IMR-90 (cell line): ENCODE measurements around the gene ENO2. TPM values are rescaled to one million over a fixed set of nuclear protein-coding genes. Genes with fewer than 3 reads are reported as not detected.
"Not testable (repeated sequence)": the region's sequence is repeated elsewhere in the genome, so short reads cannot be mapped to it uniquely, and the experiment has no call there.

Experiments
- ATAC-seq: fragments of 200-7000 bp; cut with Tn5 transposase; 2 replicates; pipeline ENCODE4 v1.9.1; 2020; ENCODE audit warnings: low read depth, mild to moderate bottlenecking, moderate library complexity
- BruUV-seq: library from RNA; stranded (reverse); fragments of 400-500 nt; replicated peaks from 2 replicates; lab custom pipeline; 2021; lab: Mats Ljungman, UMichigan
- CTCF ChIA-PET: fragments of 300-600 bp; formaldehyde crosslinking; extraction: SDS; loops from one replicate; lab custom pipeline; 2021; ENCODE audit warnings: antibody characterized with exemption; lab: Yijun Ruan, JAX
- POLR2A ChIA-PET: fragments of 300-600 bp; sonication (Branson Sonifier 250); formaldehyde crosslinking; loops from one replicate; lab custom pipeline; 2022; ENCODE audit warnings: antibody characterized with exemption; ENCODE audit not compliant: unreplicated experiment; lab: Charles Lee
- DNase-seq: peaks from one replicate; pipeline ENCODE4 v3.0.0; 2013
- H2AFZ ChIP-seq: replicated peaks from 2 replicates; pipeline ENCODE3; 2013; ENCODE audit warnings: low read length, mild to moderate bottlenecking; ENCODE audit not compliant: poor library complexity
- H2AK5ac ChIP-seq: 2 replicates; pipeline ENCODE4 v1.6.1; 2013; ENCODE audit warnings: low read depth, low read length, inconsistent platforms
- H2AK9ac ChIP-seq: replicated peaks from 2 replicates; pipeline ENCODE3; 2013; ENCODE audit warnings: mild to moderate bottlenecking, low read depth, low read length, moderate library complexity; ENCODE audit not compliant: poor library complexity
- H2BK120ac ChIP-seq: 2 replicates; pipeline ENCODE4 v1.6.1; 2013; ENCODE audit warnings: low read depth, low read length, inconsistent platforms
- H2BK15ac ChIP-seq: 3 replicates; pipeline ENCODE4 v1.6.1; 2013; ENCODE audit warnings: low read depth, low read length, inconsistent platforms
- H2BK20ac ChIP-seq: 2 replicates; pipeline ENCODE4 v1.6.1; 2013; ENCODE audit warnings: low read depth, mild to moderate bottlenecking, inconsistent platforms, low read length, moderate library complexity
- H2BK5ac ChIP-seq: 2 replicates; pipeline ENCODE4 v1.6.1; 2013; ENCODE audit warnings: mild to moderate bottlenecking, low read depth, low read length, inconsistent platforms; ENCODE audit not compliant: poor library complexity, severe bottlenecking
- H3K14ac ChIP-seq: replicated peaks from 2 replicates; pipeline ENCODE4 v1.6.1; 2013; ENCODE audit warnings: low read depth, low read length, inconsistent platforms
- H3K18ac ChIP-seq: 2 replicates; pipeline ENCODE4 v1.6.1; 2013; ENCODE audit warnings: low read depth, low read length, control low read depth
- H3K23ac ChIP-seq: 2 replicates; pipeline ENCODE4 v1.6.1; 2013; ENCODE audit warnings: low read depth, low read length, inconsistent platforms
- H3K27ac ChIP-seq: 2 replicates; pipeline ENCODE4 v1.5.1; 2013; ENCODE audit warnings: mild to moderate bottlenecking, control low read depth, low read length; ENCODE audit not compliant: insufficient read depth
- H3K27me3 ChIP-seq: 2 replicates; pipeline ENCODE4 v1.6.1; 2013; ENCODE audit warnings: low read length; ENCODE audit not compliant: control insufficient read depth, insufficient read depth
- H3K36me3 ChIP-seq: 2 replicates; pipeline ENCODE4 v1.6.1; 2013; ENCODE audit warnings: low read length, mixed read lengths; ENCODE audit not compliant: control insufficient read depth, insufficient read depth
- H3K4ac ChIP-seq: 2 replicates; pipeline ENCODE4 v1.6.1; 2013; ENCODE audit warnings: low read depth, low read length, inconsistent platforms
- H3K4me1 ChIP-seq: 2 replicates; pipeline ENCODE4 v1.6.1; 2013; ENCODE audit warnings: low read length, mixed read lengths; ENCODE audit not compliant: control insufficient read depth, insufficient read depth
- H3K4me2 ChIP-seq: 2 replicates; pipeline ENCODE4 v1.6.1; 2013; ENCODE audit warnings: low read depth, mild to moderate bottlenecking, control low read depth, low read length, moderate library complexity
- H3K4me3 ChIP-seq: 2 replicates; pipeline ENCODE4 v1.5.1; 2013; ENCODE audit warnings: low read depth, mild to moderate bottlenecking, control low read depth, low read length, moderate library complexity; ENCODE audit not compliant: insufficient read depth
- H3K56ac ChIP-seq: 2 replicates; pipeline ENCODE4 v1.6.1; 2013; ENCODE audit warnings: low read length, inconsistent platforms; ENCODE audit not compliant: insufficient read depth; ENCODE audit errors: extremely low read depth
- H3K79me1 ChIP-seq, 2 experiments: 2 replicates each; pipeline ENCODE4 v1.6.1; 2013; ENCODE audit warnings: low read length in 2 of 2, inconsistent platforms in 1 of 2, low read depth in 1 of 2
- H3K9ac ChIP-seq: 2 replicates; pipeline ENCODE4 v1.6.1; 2013; ENCODE audit warnings: low read depth, low read length, control low read depth
- H3K9me1 ChIP-seq: 2 replicates; pipeline ENCODE4 v1.6.1; 2013; ENCODE audit warnings: low read length, inconsistent platforms; ENCODE audit not compliant: insufficient read depth
- H3K9me3 ChIP-seq: 2 replicates; pipeline ENCODE4 v1.6.1; 2013; ENCODE audit warnings: low read length; ENCODE audit not compliant: control insufficient read depth, insufficient read depth
- H4K20me1 ChIP-seq: 2 replicates; pipeline ENCODE4 v1.6.1; 2013; ENCODE audit warnings: low read length, inconsistent platforms; ENCODE audit not compliant: insufficient read depth
- H4K5ac ChIP-seq: 2 replicates; pipeline ENCODE4 v1.6.1; 2013; ENCODE audit warnings: mild to moderate bottlenecking, low read depth, low read length, control low read depth
- H4K8ac ChIP-seq, 2 experiments: 2 replicates each; pipeline ENCODE4 v1.6.1; 2013; ENCODE audit warnings: low read depth in 2 of 2, low read length in 2 of 2, control low read depth in 1 of 2, inconsistent platforms in 1 of 2
- H4K91ac ChIP-seq: 2 replicates; pipeline ENCODE4 v1.6.1; 2013; ENCODE audit warnings: low read depth, low read length, inconsistent platforms; ENCODE audit not compliant: insufficient read depth
- WGBS, 2 experiments: methylation state at CpG; one replicate each; pipeline versions ENCODE4 v1.1.5 to v1.1.7; 2013; ENCODE audit warnings: missing lambda C conversion rate in 2 of 2; ENCODE audit not compliant: insufficient read length in 1 of 2; ENCODE audit errors: extremely low coverage in 2 of 2; 5-methylcytosine and 5-hydroxymethylcytosine counted together
- dilution Hi-C: fragments of 300-500 bp; cut with HindIII; formaldehyde crosslinking; loops from one replicate; pipeline ENCODE4 v1.14.3; 2018; ENCODE audit warnings: low sequenced_read_pairs; ENCODE audit not compliant: unreplicated experiment
- in situ Hi-C: fragments of 300-500 bp; cut with MboI; formaldehyde crosslinking; loops from 3 replicates; pipeline ENCODE4 v1.14.3; 2019; ENCODE audit warnings: low sequenced_read_pairs, inconsistent platforms, mixed read lengths
- intact Hi-C: fragments of 100-400 bp; cut with micrococcal nuclease; formaldehyde crosslinking; loops from 2 replicates; pipeline ENCODE4 v1.10.0; 2022
- polyA plus RNA-seq, 3 experiments: library from polyadenylated mRNA; depleted of rRNA; stranded (reverse); fragments of >200 nt; gene quantifications; 2 replicates each; pipeline ENCODE4 v1.2.3, GENCODE V29; 2012; ENCODE audit warnings: low replicate concordance in 1 of 3
- total RNA-seq: library from RNA; depleted of rRNA; stranded (reverse); fragments of >200 nt; gene quantifications from 2 replicates; pipeline ENCODE4 v1.2.3, GENCODE V29; 2012

The ENO2 gene
- total and polyA plus RNA-seq, 2 of the 4 experiments (the other 2 are of a cell fraction): 28.3 to 92.8 TPM

DNA sequence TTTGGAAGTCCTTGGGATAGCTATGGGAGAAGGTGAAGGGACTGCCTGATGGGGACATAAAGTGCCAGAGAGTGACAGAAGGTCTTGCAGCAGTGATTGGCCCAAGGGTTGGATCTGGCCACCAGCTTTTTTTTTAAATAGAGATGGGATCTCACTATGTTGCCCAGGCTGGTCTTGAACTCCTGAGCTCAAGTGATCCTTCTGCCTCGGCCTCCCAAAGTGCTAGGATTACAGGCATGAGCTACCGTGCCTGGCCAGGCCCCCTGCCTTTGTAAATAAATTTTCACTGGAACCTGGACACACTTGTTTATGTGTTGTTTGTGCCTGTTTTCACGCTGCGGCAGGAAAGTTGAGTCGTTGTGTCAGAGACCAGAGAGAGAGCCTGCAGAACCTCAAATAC lies 49.1 kb upstream of the ENO2 start:
- peaks cover 59% of the 10 kb centered on the region for H3K36me3 ChIP-seq
- BruUV-seq: not testable (repeated sequence)
- intact Hi-C loops: loop anchor here (5.0 kb wide), 1 partner anchor 772 kb away; no protein-coding TSS in a partner anchor

More for the DNA sequence above, 49.1 kb upstream of the ENO2 start:
- H2AK5ac ChIP-seq, H3K9ac ChIP-seq, H2BK15ac ChIP-seq, H2BK5ac ChIP-seq, H3K9me1 ChIP-seq, H3K9me3 ChIP-seq, CTCF ChIA-PET, H4K91ac ChIP-seq, ATAC-seq, H2AFZ ChIP-seq, H4K8ac ChIP-seq, H2AK9ac ChIP-seq, H3K18ac ChIP-seq, H3K56ac ChIP-seq, dilution Hi-C loops, H2BK20ac ChIP-seq, H2BK120ac ChIP-seq, DNase-seq, H4K5ac ChIP-seq, POLR2A ChIA-PET, H3K14ac ChIP-seq, H3K27me3 ChIP-seq, H3K4ac ChIP-seq, H3K4me2 ChIP-seq, H3K23ac ChIP-seq, H3K4me3 ChIP-seq, H3K27ac ChIP-seq: not testable (repeated sequence)
- Histone ChIP-seq H4K20me1 (peaks cover 28% of the 10 kb centered on the region), H3K4me1 (peaks cover 14% of the 10 kb centered on the region), H3K79me1 (peaks cover 6 to 33% of the 10 kb centered on the region in 2 experiments)
- 100% methylated on average over 3 of the region's 5 CpGs; no CpG with 5 or more reads in 1 of the 2 experiments for WGBS, 2 experiments
- in situ Hi-C loops: loop anchor here (5.0 kb wide), 1 partner anchor 97 kb away; no protein-coding TSS in a partner anchor
